Spleen (tissue), 11 donors: ENCODE data around the gene FBLN5. TPM values are rescaled to one million over a fixed set of nuclear protein-coding genes. Genes with fewer than 3 reads are reported as not detected.

Experiments used
- DNase-seq: peaks from one replicate; pipeline ENCODE4 v3.0.0-alpha.2; 2020
- H3K27ac ChIP-seq, 8 donors: fragments of 200-600 bp; sonication (generic) in 7 of 8; 1 replicate in 4 of 8; 2 replicates in 4 of 8; pipeline versions ENCODE4 v1.5.0 to v1.8.0; 2016 to 2021; ENCODE audit warnings: inconsistent platforms in 4 of 8, mild to moderate bottlenecking in 4 of 8, moderate library complexity in 1 of 8
- H3K27me3 ChIP-seq, 7 donors: fragments of 200-600 bp; sonication (generic) in 6 of 7; replicated peaks in 1 of 7; 1 replicate in 4 of 7; 2 replicates in 3 of 7; pipeline versions ENCODE4 v1.5.0 to v1.8.0; 2016 to 2021; ENCODE audit warnings: inconsistent platforms in 3 of 7, mild to moderate bottlenecking in 1 of 7
- H3K36me3 ChIP-seq, 6 donors: fragments of 200-600 bp; sonication (generic) in 5 of 6; 1 replicate in 4 of 6; 2 replicates in 2 of 6; pipeline versions ENCODE4 v1.5.0 to v1.8.0; 2016 to 2021; ENCODE audit warnings: inconsistent platforms in 2 of 6
- H3K4me1 ChIP-seq, 6 donors: fragments of 200-600 bp; sonication (generic) in 5 of 6; 1 replicate in 3 of 6; 2 replicates in 3 of 6; pipeline versions ENCODE4 v1.5.0 to v1.8.0; 2016 to 2021; ENCODE audit warnings: inconsistent platforms in 3 of 6
- H3K4me3 ChIP-seq, 8 donors: fragments of 200-600 bp; sonication (generic) in 7 of 8; 1 replicate in 4 of 8; 2 replicates in 4 of 8; pipeline versions ENCODE4 v1.5.0 to v1.8.0; 2016 to 2021; ENCODE audit warnings: inconsistent platforms in 4 of 8, mild to moderate bottlenecking in 4 of 8, moderate library complexity in 2 of 8
- H3K9me3 ChIP-seq, 8 donors: fragments of 200-600 bp; sonication (generic) in 7 of 8; 1 replicate in 4 of 8; 2 replicates in 4 of 8; pipeline versions ENCODE4 v1.5.0 to v1.8.0; 2016 to 2021; ENCODE audit warnings: inconsistent platforms in 4 of 8
- POLR2A ChIP-seq, 3 donors: fragments of 450-650 bp; IDR thresholded peaks; one replicate each; pipeline ENCODE4 v1.5.1; 2017; ENCODE audit warnings: antibody characterized with exemption in 3 of 3, mild to moderate bottlenecking in 1 of 3
- POLR2AphosphoS5 ChIP-seq, 3 donors: sonication (generic); formaldehyde crosslinking; IDR thresholded peaks; one replicate each; pipeline ENCODE4 v1.5.1; 2017; ENCODE audit warnings: antibody characterized with exemption in 3 of 3
- WGBS, 5 donors: extraction: QIAGEN DNeasy Blood & Tissue Kit in 3 of 5; methylation state at CpG; one replicate each; pipeline versions ENCODE4 v1.1.5 to v1.1.7; 2013 to 2018; 5-methylcytosine and 5-hydroxymethylcytosine counted together
- intact Hi-C: fragments of 100-400 bp; cut with DNase I; formaldehyde crosslinking; loops from one replicate; pipeline ENCODE4 v1.15.0; 2023; ENCODE audit warnings: low total_unique reads
- polyA plus RNA-seq, 3 donors: library from polyadenylated mRNA; stranded (reverse); fragments of 200-250 nt; gene quantifications; one replicate each; pipeline ENCODE4 v1.2.1, GENCODE V29; 2013
- total RNA-seq, 7 donors: library from RNA; depleted of rRNA in 3 of 7; stranded (reverse); fragments of >200 nt in 3 of 7; fragmentation: NEBNext Ultra II Directional in 4 of 7; extraction: Animal tissue kit (Norgen Biotek cat#: 25700) in 4 of 7; gene quantifications; one replicate each; pipeline versions ENCODE4 v1.1.0 to v1.2.1, GENCODE V29; 2016 to 2021
- TF ChIP-seq, protein P1 (sequence below), 11 experiments: fragments of 200-600 bp in 7 of 11; fragments of 450-650 bp in 4 of 11; sonication (generic) in 4 of 11; IDR thresholded peaks in 8 of 11; conservative IDR thresholded peaks in 3 of 11; 1 replicate in 7 of 11; 2 replicates in 4 of 11; pipeline versions ENCODE4 v1.4.0 to v1.8.0; 2016 to 2021; ENCODE audit warnings: antibody characterized with exemption in 11 of 11, inconsistent platforms in 4 of 11, mild to moderate bottlenecking in 1 of 11
- donor health status: healthy with polysubstance abuse.
- donor health status: DM: no; HTN: no; CAD: no; lungs with moderate emphysema.
- donor health status: DM: no; HTN: no; CAD: no.
- donor health status: Bipolar disorder and iron deficiency.
- donor health status: healthy.
- donor health status: DM: no; HTN: no; CAD: no.
- donor health status: DM: yes; HTN: yes; CAD: no.

FBLN5 gene
- total and polyA plus RNA-seq, 10 donors, result 26.4 to 396 (median 102) TPM

DNA sequence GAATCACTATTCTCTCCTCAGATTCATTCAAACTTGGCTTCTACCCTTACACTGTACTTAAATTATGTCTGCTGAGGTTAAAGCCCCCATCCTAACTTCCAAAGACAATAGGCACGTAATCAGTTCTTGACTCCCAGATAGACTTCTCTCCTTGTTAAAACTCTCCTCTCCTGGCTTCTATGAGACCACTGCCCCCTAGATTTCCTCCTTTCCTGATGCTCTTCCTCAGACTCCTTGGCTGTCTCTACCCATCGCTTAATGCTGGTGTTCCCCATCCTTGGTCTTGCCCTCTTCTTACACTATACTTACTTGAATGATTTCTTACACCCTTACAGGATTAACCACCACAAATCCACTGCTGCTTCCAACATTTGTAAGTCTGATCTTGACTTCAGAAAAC, 112.9 kb downstream of the FBLN5 start:
- intact Hi-C loops, result no loop called here
- H3K27ac ChIP-seq, result peak overlapping the region in 1 of 8 donors; percentile 13
- TF ChIP-seq, protein P1, sequence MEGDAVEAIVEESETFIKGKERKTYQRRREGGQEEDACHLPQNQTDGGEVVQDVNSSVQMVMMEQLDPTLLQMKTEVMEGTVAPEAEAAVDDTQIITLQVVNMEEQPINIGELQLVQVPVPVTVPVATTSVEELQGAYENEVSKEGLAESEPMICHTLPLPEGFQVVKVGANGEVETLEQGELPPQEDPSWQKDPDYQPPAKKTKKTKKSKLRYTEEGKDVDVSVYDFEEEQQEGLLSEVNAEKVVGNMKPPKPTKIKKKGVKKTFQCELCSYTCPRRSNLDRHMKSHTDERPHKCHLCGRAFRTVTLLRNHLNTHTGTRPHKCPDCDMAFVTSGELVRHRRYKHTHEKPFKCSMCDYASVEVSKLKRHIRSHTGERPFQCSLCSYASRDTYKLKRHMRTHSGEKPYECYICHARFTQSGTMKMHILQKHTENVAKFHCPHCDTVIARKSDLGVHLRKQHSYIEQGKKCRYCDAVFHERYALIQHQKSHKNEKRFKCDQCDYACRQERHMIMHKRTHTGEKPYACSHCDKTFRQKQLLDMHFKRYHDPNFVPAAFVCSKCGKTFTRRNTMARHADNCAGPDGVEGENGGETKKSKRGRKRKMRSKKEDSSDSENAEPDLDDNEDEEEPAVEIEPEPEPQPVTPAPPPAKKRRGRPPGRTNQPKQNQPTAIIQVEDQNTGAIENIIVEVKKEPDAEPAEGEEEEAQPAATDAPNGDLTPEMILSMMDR (IDR thresholded peaks at IDR 0.05 in 8 of 11, conservative IDR thresholded peaks at IDR 0.05 in 3 of 11), result no peak
- TF ChIP-seq POLR2A (IDR thresholded peaks at IDR 0.05), result no peak
- TF ChIP-seq POLR2AphosphoS5 (IDR thresholded peaks at IDR 0.05), result no peak
- peaks cover 7 to 88% (median 39%) of the 10 kb centered on the region in 6 donors for H3K4me1 ChIP-seq
- H3K9me3 ChIP-seq, result no peaks in the 10 kb centered on the region
- WGBS, 5 donors, result 72 to 86% (median 79%) methylated on average over 2 of the region's 2 CpGs
- peaks cover 0 to 36% (median 12%) of the 10 kb centered on the region in 7 donors for H3K27me3 ChIP-seq
- H3K4me3 ChIP-seq, result no peak overlapping the region
- no peaks in the 10 kb centered on the region for H3K36me3 ChIP-seq
- DNase-seq, result no peak

DNA sequence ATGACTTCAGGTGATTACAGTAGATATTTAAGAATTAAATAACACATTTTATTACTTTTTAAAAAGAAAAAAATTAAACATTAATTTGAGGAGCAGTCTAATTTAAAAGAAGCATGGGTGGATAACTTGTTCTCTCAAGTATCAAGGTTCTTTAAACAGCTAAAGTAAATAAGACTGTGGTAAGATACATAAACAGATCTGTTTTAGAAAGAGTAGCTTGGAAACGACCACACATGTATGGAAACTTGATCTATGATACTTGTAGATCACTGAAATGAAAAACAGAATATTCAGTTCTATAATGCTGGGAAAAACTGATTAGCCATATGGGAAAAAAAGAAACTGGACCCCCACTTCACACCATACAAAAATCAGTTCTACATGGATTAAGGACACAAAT, 116.2 kb downstream of the FBLN5 start:
- peaks cover 0 to 12% (median 8%) of the 10 kb centered on the region in 7 donors for H3K27me3 ChIP-seq
- H3K4me3 ChIP-seq, result no peak overlapping the region
- H3K9me3 ChIP-seq, result peaks cover 0 to 12% (median 0%) of the 10 kb centered on the region in 8 donors
- no peak for DNase-seq
- peak overlapping the region in 1 of 8 donors; percentile 70 for H3K27ac ChIP-seq
- TF ChIP-seq POLR2AphosphoS5 (IDR thresholded peaks at IDR 0.05), result no peak
- no peak for TF ChIP-seq POLR2A (IDR thresholded peaks at IDR 0.05)
- TF ChIP-seq, protein P1 (IDR thresholded peaks at IDR 0.05 in 8 of 11, conservative IDR thresholded peaks at IDR 0.05 in 3 of 11), result no peak
- H3K4me1 ChIP-seq, result peaks cover 0 to 66% (median 29%) of the 10 kb centered on the region in 6 donors
- H3K36me3 ChIP-seq, result no peaks in the 10 kb centered on the region
- 33 to 60% (median 46%) methylated on average over 1 of the region's 1 CpG for WGBS, 5 donors
- intact Hi-C loops, result no loop called here

DNA sequence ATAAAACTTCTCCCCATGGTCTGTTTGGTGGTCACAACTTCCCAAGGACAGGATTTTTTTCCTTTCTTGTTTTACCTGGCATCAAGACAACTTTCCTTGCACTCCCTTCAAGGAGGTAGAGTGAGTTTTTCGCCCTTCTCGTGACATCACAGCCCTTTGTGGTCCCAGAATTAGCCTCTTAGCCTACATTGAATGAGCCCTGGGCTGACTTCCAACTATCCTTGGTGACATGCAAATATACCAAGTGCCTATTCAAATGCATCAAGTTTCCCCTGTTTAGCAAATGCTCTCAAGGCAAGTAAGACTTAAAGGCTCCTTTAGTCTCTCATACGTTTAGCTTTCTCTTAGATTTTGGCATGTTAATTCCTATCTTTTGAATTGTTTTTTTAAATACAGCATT, 116.7 kb downstream of the FBLN5 start:
- H3K27ac ChIP-seq, result peak overlapping the region in 2 of 8 donors; percentile 47 to 70
- DNase-seq, result no peak
- TF ChIP-seq POLR2A (IDR thresholded peaks at IDR 0.05) (no peak), POLR2AphosphoS5 (IDR thresholded peaks at IDR 0.05) (no peak)
- TF ChIP-seq, protein P1 (IDR thresholded peaks at IDR 0.05 in 8 of 11, conservative IDR thresholded peaks at IDR 0.05 in 3 of 11), result no peak
- intact Hi-C loops, result no loop called here
- peaks cover 0 to 7% (median 3%) of the 10 kb centered on the region in 7 donors for H3K27me3 ChIP-seq
- H3K9me3 ChIP-seq, result peaks cover 0 to 12% (median 0%) of the 10 kb centered on the region in 8 donors
- H3K36me3 ChIP-seq, result no peaks in the 10 kb centered on the region
- H3K4me1 ChIP-seq, result peaks cover 0 to 61% (median 26%) of the 10 kb centered on the region in 6 donors
- H3K4me3 ChIP-seq, result no peak overlapping the region
- 35 to 64% (median 63%) methylated on average over 3 of the region's 3 CpGs for WGBS, 5 donors

DNA sequence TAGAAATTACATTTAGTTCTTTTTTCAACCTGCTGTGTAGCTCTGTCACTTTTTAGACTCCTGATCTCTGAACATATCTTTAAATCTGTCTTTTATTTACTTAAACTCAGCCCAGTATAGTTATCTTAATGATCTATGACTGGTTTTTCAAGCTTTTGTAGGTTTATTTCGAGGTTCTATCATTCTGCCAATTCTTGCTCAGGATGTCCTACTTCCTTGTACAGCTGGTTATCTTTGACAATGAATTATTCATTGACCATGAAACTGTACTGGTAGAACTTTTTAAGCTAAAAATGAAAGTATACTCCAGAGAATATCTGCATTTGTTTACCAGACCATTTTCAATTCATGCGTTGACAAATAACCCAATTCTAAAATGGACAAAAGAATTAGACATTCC, 118.0 kb downstream of the FBLN5 start:
- 34 to 50% (median 41%) methylated on average over 2 of the region's 2 CpGs for WGBS, 5 donors
- DNase-seq, result no peak
- H3K4me3 ChIP-seq, result peak overlapping the region in 1 of 8 donors; percentile 25
- peaks cover 0 to 12% (median 0%) of the 10 kb centered on the region in 8 donors for H3K9me3 ChIP-seq
- H3K27ac ChIP-seq, result peak overlapping the region in 5 of 8 donors; percentile 29 to 70 (median 53)
- H3K4me1 ChIP-seq, result peaks cover 0 to 48% (median 14%) of the 10 kb centered on the region in 6 donors
- no peaks in the 10 kb centered on the region for H3K36me3 ChIP-seq
- intact Hi-C loops, result no loop called here
- no peaks in the 10 kb centered on the region for H3K27me3 ChIP-seq
- TF ChIP-seq, protein P1 (IDR thresholded peaks at IDR 0.05 in 8 of 11, conservative IDR thresholded peaks at IDR 0.05 in 3 of 11), result no peak
- TF ChIP-seq POLR2AphosphoS5 (IDR thresholded peaks at IDR 0.05), result no peak
- TF ChIP-seq POLR2A (IDR thresholded peaks at IDR 0.05), result no peak
